H1 (cell line): Measurements from ENCODE around the gene KCNQ1OT1. TPM values are rescaled to one million over a fixed set of nuclear protein-coding genes. Genes with fewer than 3 reads are reported as not detected.

Experiments used
- CTCF ChIA-PET: fragments of 300-600 bp; sonication (Branson Sonifier 250); formaldehyde crosslinking; loops from one replicate; lab custom pipeline; 2021; ENCODE audit not compliant: partially characterized antibody; lab: Charles Lee
- POLR2A ChIA-PET: fragments of 300-600 bp; sonication (Branson Sonifier 250); formaldehyde crosslinking; loops from one replicate; lab custom pipeline; 2021; ENCODE audit warnings: inconsistent platforms; ENCODE audit not compliant: partially characterized antibody; lab: Charles Lee
- DNase-seq, 2 experiments: peaks; one replicate each; pipeline versions ENCODE4 v3.0.0 to v3.0.0-alpha.2; 2010 to 2022; ENCODE audit warnings: low spot score in 2 of 2, low read depth in 1 of 2, mixed read lengths in 1 of 2
- FAIRE-seq: peaks from 2 replicates; lab custom pipeline; 2011; peaks lifted over from hg19 to GRCh38; lab: Jason Lieb, UNC
- H2AFZ ChIP-seq: 2 replicates; pipeline ENCODE4 v1.8.1; 2012; ENCODE audit warnings: low read length, inconsistent platforms
- H2AK5ac ChIP-seq: 2 replicates; pipeline ENCODE4 v1.6.1; 2013; ENCODE audit warnings: low read depth, low read length
- H2BK120ac ChIP-seq: replicated peaks from 2 replicates; pipeline ENCODE3; 2013; ENCODE audit warnings: low read depth, low read length, inconsistent platforms
- H2BK12ac ChIP-seq: 2 replicates; pipeline ENCODE4 v1.6.1; 2013; ENCODE audit warnings: low read depth, low read length
- H2BK15ac ChIP-seq: 2 replicates; pipeline ENCODE4 v1.6.1; 2013; ENCODE audit warnings: low read length
- H2BK20ac ChIP-seq: 2 replicates; pipeline ENCODE4 v1.6.1; 2013; ENCODE audit warnings: low read length
- H2BK5ac ChIP-seq: 2 replicates; pipeline ENCODE4 v1.6.1; 2013; ENCODE audit warnings: low read depth, low read length
- H3K14ac ChIP-seq: 2 replicates; pipeline ENCODE4 v1.6.1; 2013; ENCODE audit warnings: inconsistent platforms; ENCODE audit not compliant: insufficient read length
- H3K18ac ChIP-seq: 2 replicates; pipeline ENCODE4 v1.6.1; 2013; ENCODE audit warnings: low read length; ENCODE audit errors: extremely low read depth
- H3K23ac ChIP-seq: 2 replicates; pipeline ENCODE4 v1.6.1; 2013; ENCODE audit warnings: inconsistent platforms; ENCODE audit not compliant: insufficient read length
- H3K23me2 ChIP-seq: 2 replicates; pipeline ENCODE4 v1.6.1; 2013; ENCODE audit warnings: low read depth, low read length
- H3K27ac ChIP-seq: 2 replicates; pipeline ENCODE4 v1.6.1; 2011; ENCODE audit warnings: low read depth, low read length, inconsistent platforms
- H3K27me3 ChIP-seq, 4 experiments: replicated peaks in 1 of 4; 1 replicate in 1 of 4; 2 replicates in 3 of 4; pipeline versions ENCODE4 v1.6.1 to v1.8.1; 2011 to 2013; ENCODE audit warnings: low read length in 3 of 4, mild to moderate bottlenecking in 3 of 4, inconsistent platforms in 2 of 4, mixed read lengths in 2 of 4, moderate library complexity in 1 of 4; ENCODE audit not compliant: control insufficient read depth in 3 of 4, insufficient read depth in 3 of 4; ENCODE audit errors: extremely low read depth in 1 of 4
- H3K36me3 ChIP-seq, 4 experiments: 2 replicates each; pipeline versions ENCODE4 v1.6.1 to v1.8.1; 2011 to 2013; ENCODE audit warnings: mild to moderate bottlenecking in 4 of 4, low read length in 3 of 4, moderate library complexity in 2 of 4, control low read depth in 1 of 4, inconsistent platforms in 1 of 4; ENCODE audit not compliant: insufficient read depth in 4 of 4, control insufficient read depth in 2 of 4
- H3K4ac ChIP-seq: replicated peaks from 2 replicates; pipeline ENCODE3; 2013; ENCODE audit warnings: low read length, low read depth, mixed read lengths, inconsistent platforms; ENCODE audit not compliant: insufficient read length
- H3K4me1 ChIP-seq, 4 experiments: replicated peaks in 1 of 4; 1 replicate in 1 of 4; 2 replicates in 3 of 4; pipeline versions ENCODE4 v1.6.1 to v1.8.1; 2011 to 2013; ENCODE audit warnings: low read length in 3 of 4, inconsistent platforms in 2 of 4, mixed read lengths in 1 of 4; ENCODE audit not compliant: insufficient read depth in 4 of 4, control insufficient read depth in 3 of 4
- H3K4me2 ChIP-seq, 2 experiments: 2 replicates each; pipeline versions ENCODE4 v1.6.1 to v1.8.1; 2011 to 2013; ENCODE audit warnings: low read depth in 2 of 2, low read length in 2 of 2, control low read depth in 1 of 2, inconsistent platforms in 1 of 2, mild to moderate bottlenecking in 1 of 2; ENCODE audit not compliant: insufficient read depth in 1 of 2
- H3K4me3 ChIP-seq, 4 experiments: fragments of 200-600, 300-600 bp in 1 of 4; sonication (generic), shearing (Covaris generic), sonication (Bioruptor Twin) in 1 of 4; 2 replicates each; pipeline versions ENCODE4 v1.5.1 to v1.8.1; 2011 to 2016; ENCODE audit warnings: low read length in 4 of 4, low read depth in 3 of 4, control low read depth in 2 of 4, inconsistent platforms in 2 of 4, mild to moderate bottlenecking in 2 of 4, mixed read lengths in 1 of 4, moderate library complexity in 1 of 4; ENCODE audit not compliant: insufficient read depth in 2 of 4; ENCODE audit errors: extremely low read depth in 1 of 4
- H3K56ac ChIP-seq: replicated peaks from 2 replicates; pipeline ENCODE3; 2013; ENCODE audit warnings: low read depth, mild to moderate bottlenecking, mixed read lengths, low read length, inconsistent platforms; ENCODE audit not compliant: insufficient read length
- H3K79me1 ChIP-seq: 2 replicates; pipeline ENCODE4 v1.6.1; 2013; ENCODE audit warnings: low read depth, low read length, control low read depth
- H3K79me2 ChIP-seq, 2 experiments: 2 replicates each; pipeline versions ENCODE4 v1.6.1 to v1.8.1; 2012 to 2013; ENCODE audit warnings: low read length in 2 of 2, mild to moderate bottlenecking in 2 of 2, inconsistent platforms in 1 of 2; ENCODE audit not compliant: insufficient read depth in 2 of 2, control insufficient read depth in 1 of 2
- H3K9ac ChIP-seq, 4 experiments: replicated peaks in 1 of 4; 1 replicate in 1 of 4; 2 replicates in 3 of 4; pipeline versions ENCODE4 v1.6.1 to v1.8.1; 2011 to 2013; ENCODE audit warnings: low read depth in 3 of 4, low read length in 3 of 4, control low read depth in 2 of 4, mild to moderate bottlenecking in 2 of 4, moderate library complexity in 2 of 4, inconsistent platforms in 1 of 4; ENCODE audit errors: extremely low read depth in 1 of 4
- H3K9me3 ChIP-seq, 2 experiments: 2 replicates each; pipeline versions ENCODE4 v1.6.1 to v1.8.1; 2012 to 2013; ENCODE audit warnings: mild to moderate bottlenecking in 2 of 2, moderate library complexity in 2 of 2, control low read depth in 1 of 2, inconsistent platforms in 1 of 2, low read depth in 1 of 2, low read length in 1 of 2, mixed read lengths in 1 of 2; ENCODE audit not compliant: insufficient read depth in 2 of 2
- H4K20me1 ChIP-seq, 2 experiments: replicated peaks in 1 of 2; 2 replicates each; pipeline versions ENCODE3 to v1.8.1; 2011 to 2013; ENCODE audit warnings: inconsistent platforms in 2 of 2, low read length in 2 of 2, mild to moderate bottlenecking in 1 of 2; ENCODE audit not compliant: insufficient read depth in 2 of 2, control insufficient read depth in 1 of 2
- H4K5ac ChIP-seq: 2 replicates; pipeline ENCODE4 v1.6.1; 2013; ENCODE audit warnings: low read length, low read depth, mixed read lengths, inconsistent platforms; ENCODE audit not compliant: insufficient read length
- H4K8ac ChIP-seq: 2 replicates; pipeline ENCODE4 v1.8.0; 2013; ENCODE audit warnings: mild to moderate bottlenecking, moderate library complexity, low read length, inconsistent platforms; ENCODE audit not compliant: insufficient read depth; ENCODE audit errors: extremely low read depth
- H4K91ac ChIP-seq: replicated peaks from 2 replicates; pipeline ENCODE3; 2013; ENCODE audit warnings: low read length, mixed read lengths, inconsistent platforms; ENCODE audit not compliant: insufficient read length
- CREB1 ChIP-seq: IDR thresholded peaks from 2 replicates; pipeline ENCODE4 v1.6.1; 2012; ENCODE audit warnings: inconsistent platforms
- E2F6 ChIP-seq: IDR thresholded peaks from 2 replicates; pipeline ENCODE4 v1.6.1; 2012; ENCODE audit warnings: inconsistent platforms
- JUND ChIP-seq: IDR thresholded peaks from 2 replicates; pipeline ENCODE4 v1.6.1; 2011; ENCODE audit warnings: mild to moderate bottlenecking, improper control_type of control experiment, low read length
- KDM4A ChIP-seq: IDR thresholded peaks from one replicate; pipeline ENCODE4 v1.7.1; 2012; ENCODE audit warnings: low read depth, mild to moderate bottlenecking, moderate library complexity, low read length, inconsistent platforms; ENCODE audit not compliant: severe bottlenecking
- MAX ChIP-seq: IDR thresholded peaks from 2 replicates; pipeline ENCODE4 v1.6.1; 2012; ENCODE audit warnings: inconsistent platforms
- NANOG ChIP-seq: IDR thresholded peaks from 2 replicates; pipeline ENCODE4 v1.6.1; 2011; ENCODE audit warnings: low read length, low read depth, mild to moderate bottlenecking, inconsistent platforms; ENCODE audit not compliant: insufficient read depth, poor library complexity, severe bottlenecking
- POLR2A ChIP-seq, 2 experiments: IDR thresholded peaks; 1 replicate in 1 of 2; 2 replicates in 1 of 2; pipeline ENCODE4 v1.6.1; 2011; ENCODE audit warnings: low read depth in 2 of 2, low read length in 2 of 2, mild to moderate bottlenecking in 2 of 2; ENCODE audit errors: control extremely low read depth in 1 of 2
- POU5F1 ChIP-seq: IDR thresholded peaks from 2 replicates; pipeline ENCODE4 v1.6.1; 2011; ENCODE audit warnings: low read depth, mild to moderate bottlenecking, low read length, moderate library complexity
- RXRA ChIP-seq: IDR thresholded peaks from 2 replicates; pipeline ENCODE4 v1.6.1; 2011; ENCODE audit warnings: low read depth, mild to moderate bottlenecking, low read length, moderate library complexity; ENCODE audit not compliant: insufficient read depth
- SAP30 ChIP-seq: fragments of 300-600 bp; sonication (generic); IDR thresholded peaks from 2 replicates; pipeline ENCODE4 v1.7.1; 2012; ENCODE audit warnings: low read length, moderate library complexity, mild to moderate bottlenecking, inconsistent platforms; ENCODE audit not compliant: insufficient read depth, insufficient replicate concordance
- WGBS, 2 experiments: shearing (Covaris generic) in 1 of 2; methylation state at CpG; one replicate each; pipeline versions ENCODE4 v1.1.6 to v1.1.7; 2013 to 2015; ENCODE audit warnings: low lambda C conversion rate in 2 of 2, mixed read lengths in 2 of 2, inconsistent platforms in 1 of 2, low coverage in 1 of 2, missing lambda C conversion rate in 1 of 2; ENCODE audit not compliant: insufficient replicate concordance in 2 of 2, insufficient coverage in 1 of 2, insufficient read length in 1 of 2; ENCODE audit errors: extremely low coverage in 1 of 2, missing lambda C conversion rate in 1 of 2; 5-methylcytosine and 5-hydroxymethylcytosine counted together
- polyA plus RNA-seq, 7 experiments: library from polyadenylated mRNA; depleted of rRNA in 3 of 7; stranded (reverse) in 5 of 7; unstranded in 2 of 7; fragments of >200 nt in 5 of 7; fragments of 200-250 nt in 2 of 7; gene quantifications; 1 replicate in 5 of 7; 2 replicates in 1 of 7; 4 replicates in 1 of 7; pipeline versions ENCODE4 v1.2.1 to v1.2.3, GENCODE V29; 2011 to 2013; ENCODE audit warnings: missing spikeins in 2 of 7, mixed read lengths in 2 of 7
- total RNA-seq: library from RNA; stranded (reverse); fragmentation: NEBNext Ultra II Directional; extraction: Animal tissue kit (Norgen Biotek cat#: 25700); gene quantifications from 2 replicates; pipeline ENCODE4 v1.2.1, GENCODE V29; 2021

The KCNQ1OT1 gene
- total and polyA plus RNA-seq, 2 of the 8 experiments (the other 6 are each of a cell fraction or from before 2014, with no cell fraction given): 0.21 to 1.2 TPM

GRCh38 chr11:2689651-2690575 lies 9.9 kb downstream of the KCNQ1OT1 start:
- H3K79me2 ChIP-seq: peaks cover 0 to 61% of the 10 kb centered on the region in 2 experiments; a peak in 2 of 4 replicates
- 71% methylated on average over 8 of the region's 8 CpGs; no CpG with 5 or more reads in 1 of the 2 experiments for WGBS, 2 experiments

More at GRCh38 chr11:2689651-2690575, 9.9 kb downstream of the KCNQ1OT1 start:
- Histone ChIP-seq H3K4me3 (no peak overlapping the region), H4K20me1 (peaks cover 3 to 27% of the 10 kb centered on the region in 2 experiments), H4K8ac (no peak overlapping the region), H3K23me2 (no peaks in the 10 kb centered on the region), H3K9me3 (no peaks in the 10 kb centered on the region), H4K91ac (no peak overlapping the region), H4K5ac (no peak overlapping the region), H3K27me3 (peaks cover 0 to 4% (median 0%) of the 10 kb centered on the region in 4 experiments; a peak in 2 of 7 replicates), H2BK15ac (peak overlapping the region; percentile 31; the same call in 1 of the 2 replicates), H2BK20ac (0 out of 2 replicates have a peak overlapping the region, but pooled peaks have one; percentile 5), H2AK5ac (no peak overlapping the region), H3K4me2 (no peak overlapping the region), H3K4me1 (peaks cover 43 to 76% (median 66%) of the 10 kb centered on the region in 4 experiments), H3K18ac (peak overlapping the region; percentile 42; the same call in 1 of the 2 replicates), H3K14ac (no peak overlapping the region), H3K4ac (no peak overlapping the region), H3K36me3 (no peaks in the 10 kb centered on the region), H2BK120ac (no peak overlapping the region), H3K79me1 (peaks cover 10% of the 10 kb centered on the region), H3K9ac (no peak overlapping the region), H3K56ac (no peak overlapping the region), H3K23ac (no peak overlapping the region), H2BK5ac (no peak overlapping the region), H2AFZ (no peak overlapping the region), H2BK12ac (peak overlapping the region; percentile 78; the same call in 1 of the 2 replicates), H3K27ac (no peak overlapping the region)
- TF ChIP-seq POU5F1 (no peak), E2F6 (no peak), MAX (no peak), RXRA (no peak), POLR2A (IDR thresholded peaks at IDR 0.05; ENCODE audit: control extremely low read depth in 1 of 2, low read depth in 2 of 2, low read length in 2 of 2) (no peak), SAP30 (no peak), CREB1 (no peak), NANOG (no peak), JUND (no peak), KDM4A (no peak)
- ChIA-PET POLR2A (interaction anchor here (1.1 kb wide), 1 partner anchor 21 kb away, joined by 3 read pairs; no protein-coding TSS in a partner anchor), CTCF (interaction anchor here (0.9 to 4.0 kb wide), 6 partner anchors 18 to 201 kb away, joined by 3 to 19 read pairs (median 4); no protein-coding TSS in a partner anchor)
- FAIRE-seq: no peak
- DNase-seq: no peak
